Eye (tissue), 1 donor: ENCODE measurements around the gene HNRNPR.
"Not testable (repeated sequence)": the region's sequence is repeated elsewhere in the genome, so short reads cannot be mapped to it uniquely, and the experiment has no call there.

Source experiments
- DNase-seq: peaks from one replicate; pipeline ENCODE4 v3.0.0-alpha.2; 2015

Gene HNRNPR

GRCh38 chr1:23322770-23323169 is 21.3 kb downstream of the HNRNPR start:
- DNase-seq, result no peak

- DNase-seq, result not testable (repeated sequence)
Observed at GRCh38 chr1:23310280-23310679, 33.8 kb downstream of the HNRNPR start.

- no peak for DNase-seq
Observed at GRCh38 chr1:23304140-23304620, 39.9 kb downstream of the HNRNPR start.

- DNase-seq, result no peak
Observed at GRCh38 chr1:23303524-23303923, 40.6 kb downstream of the HNRNPR start.

GRCh38 chr1:23296931-23297330 is 47.2 kb downstream of the HNRNPR start:
- DNase-seq, result no peak

- no peak for DNase-seq
Observed at GRCh38 chr1:23291706-23292105, 52.4 kb downstream of the HNRNPR start.

GRCh38 chr1:23290836-23291565 is 53.1 kb downstream of the HNRNPR start:
- no peak for DNase-seq

GRCh38 chr1:23288671-23289070 is 55.4 kb downstream of the HNRNPR start:
- no peak for DNase-seq

GRCh38 chr1:23288201-23288600 is 55.9 kb downstream of the HNRNPR start:
- DNase-seq, result no peak

GRCh38 chr1:23286401-23286800 is 57.7 kb downstream of the HNRNPR start:
- no peak for DNase-seq

GRCh38 chr1:23283667-23284602 is 60.1 kb downstream of the HNRNPR start:
- peak; percentile 57 for DNase-seq

- DNase-seq, result no peak
Observed at GRCh38 chr1:23282957-23283356, 61.1 kb downstream of the HNRNPR start.

GRCh38 chr1:23278717-23279116 is 65.4 kb downstream of the HNRNPR start:
- no peak for DNase-seq

- no peak for DNase-seq
Observed at GRCh38 chr1:23276531-23276930, 67.6 kb downstream of the HNRNPR start.

- DNase-seq, result no peak
Observed at GRCh38 chr1:23274134-23274505, 70.0 kb downstream of the HNRNPR start.

GRCh38 chr1:23273450-23274133 is 70.5 kb downstream of the HNRNPR start:
- peak; percentile 31 for DNase-seq

- DNase-seq, result no peak
Observed at GRCh38 chr1:23263380-23263887, 80.7 kb downstream of the HNRNPR start.

- DNase-seq, result not testable (repeated sequence)
Observed at GRCh38 chr1:23258082-23258481, 86.0 kb downstream of the HNRNPR start.

- DNase-seq, result not testable (repeated sequence)
Observed at GRCh38 chr1:23257371-23257770, 86.7 kb downstream of the HNRNPR start.
